ENCODE measurements around the gene CREG2.

GRCh38 chr2:101427743-101428142 lies 40.4 kb upstream of the CREG2 start:
- TF ChIP-seq, protein P1, sequence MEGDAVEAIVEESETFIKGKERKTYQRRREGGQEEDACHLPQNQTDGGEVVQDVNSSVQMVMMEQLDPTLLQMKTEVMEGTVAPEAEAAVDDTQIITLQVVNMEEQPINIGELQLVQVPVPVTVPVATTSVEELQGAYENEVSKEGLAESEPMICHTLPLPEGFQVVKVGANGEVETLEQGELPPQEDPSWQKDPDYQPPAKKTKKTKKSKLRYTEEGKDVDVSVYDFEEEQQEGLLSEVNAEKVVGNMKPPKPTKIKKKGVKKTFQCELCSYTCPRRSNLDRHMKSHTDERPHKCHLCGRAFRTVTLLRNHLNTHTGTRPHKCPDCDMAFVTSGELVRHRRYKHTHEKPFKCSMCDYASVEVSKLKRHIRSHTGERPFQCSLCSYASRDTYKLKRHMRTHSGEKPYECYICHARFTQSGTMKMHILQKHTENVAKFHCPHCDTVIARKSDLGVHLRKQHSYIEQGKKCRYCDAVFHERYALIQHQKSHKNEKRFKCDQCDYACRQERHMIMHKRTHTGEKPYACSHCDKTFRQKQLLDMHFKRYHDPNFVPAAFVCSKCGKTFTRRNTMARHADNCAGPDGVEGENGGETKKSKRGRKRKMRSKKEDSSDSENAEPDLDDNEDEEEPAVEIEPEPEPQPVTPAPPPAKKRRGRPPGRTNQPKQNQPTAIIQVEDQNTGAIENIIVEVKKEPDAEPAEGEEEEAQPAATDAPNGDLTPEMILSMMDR (IDR thresholded peaks at IDR 0.05; ENCODE audit: low read length), result no peak
- no peak for TF ChIP-seq EZH2 (optimal IDR thresholded peaks at IDR 0.05; ENCODE audit: low read depth, low read length)
- no peak for TF ChIP-seq EZH2phosphoT487 (IDR thresholded peaks at IDR 0.05; ENCODE audit: low read length)
